Measurements from ENCODE around the gene JPH3. TPM values are rescaled to one million over a fixed set of nuclear protein-coding genes. Genes with fewer than 3 reads are reported as not detected.

JPH3 gene
- total RNA-seq, 1 donor: not detected

DNA sequence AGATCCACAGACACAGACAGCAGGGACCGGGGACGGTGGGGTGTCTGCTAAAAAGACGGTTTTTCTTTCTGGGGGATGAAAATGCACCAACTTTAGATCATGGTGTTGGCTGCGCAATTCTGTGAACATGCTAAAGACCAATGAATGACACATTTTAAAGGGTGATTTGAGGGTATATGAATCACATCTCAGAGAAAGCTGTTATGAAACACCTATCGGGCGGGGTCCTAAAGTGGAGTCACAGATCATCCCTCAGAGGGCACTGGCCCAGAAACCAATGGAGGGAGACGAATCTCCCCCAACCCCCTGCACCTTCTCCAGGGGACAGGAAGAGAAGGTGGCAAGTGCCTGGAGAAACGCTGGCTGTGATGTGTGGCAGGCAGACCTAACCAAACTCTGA lies 137.5 kb downstream of the JPH3 start:
- no peak overlapping the region for H3K4me3 ChIP-seq (ENCODE audit: low read depth, low read length)
- TF ChIP-seq, protein P1, sequence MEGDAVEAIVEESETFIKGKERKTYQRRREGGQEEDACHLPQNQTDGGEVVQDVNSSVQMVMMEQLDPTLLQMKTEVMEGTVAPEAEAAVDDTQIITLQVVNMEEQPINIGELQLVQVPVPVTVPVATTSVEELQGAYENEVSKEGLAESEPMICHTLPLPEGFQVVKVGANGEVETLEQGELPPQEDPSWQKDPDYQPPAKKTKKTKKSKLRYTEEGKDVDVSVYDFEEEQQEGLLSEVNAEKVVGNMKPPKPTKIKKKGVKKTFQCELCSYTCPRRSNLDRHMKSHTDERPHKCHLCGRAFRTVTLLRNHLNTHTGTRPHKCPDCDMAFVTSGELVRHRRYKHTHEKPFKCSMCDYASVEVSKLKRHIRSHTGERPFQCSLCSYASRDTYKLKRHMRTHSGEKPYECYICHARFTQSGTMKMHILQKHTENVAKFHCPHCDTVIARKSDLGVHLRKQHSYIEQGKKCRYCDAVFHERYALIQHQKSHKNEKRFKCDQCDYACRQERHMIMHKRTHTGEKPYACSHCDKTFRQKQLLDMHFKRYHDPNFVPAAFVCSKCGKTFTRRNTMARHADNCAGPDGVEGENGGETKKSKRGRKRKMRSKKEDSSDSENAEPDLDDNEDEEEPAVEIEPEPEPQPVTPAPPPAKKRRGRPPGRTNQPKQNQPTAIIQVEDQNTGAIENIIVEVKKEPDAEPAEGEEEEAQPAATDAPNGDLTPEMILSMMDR (IDR thresholded peaks at IDR 0.05; ENCODE audit: insufficient read depth, low read length): no peak
- DNase-seq (ENCODE audit: low read depth): no peak

DNA sequence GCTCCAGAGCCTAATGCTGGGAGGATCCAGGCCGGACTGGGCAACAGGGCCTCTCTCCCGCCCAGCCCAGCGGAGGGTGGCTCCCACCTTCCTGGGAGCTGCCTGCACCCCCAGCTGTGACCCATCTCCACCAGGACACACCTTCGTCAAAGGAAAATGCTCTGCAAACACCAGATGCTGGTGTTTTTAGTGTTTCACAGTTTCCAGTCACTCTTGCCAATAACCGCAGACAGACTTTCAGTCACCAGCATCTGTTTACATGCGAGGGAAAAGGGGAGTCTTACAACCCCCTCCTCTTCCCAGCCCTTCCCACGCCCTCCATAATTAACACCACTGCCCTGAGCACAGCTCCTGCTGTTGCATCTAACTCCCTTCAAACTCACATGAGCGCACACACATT lies 138.1 kb downstream of the JPH3 start:
- TF ChIP-seq, protein P1 (IDR thresholded peaks at IDR 0.05; ENCODE audit: insufficient read depth, low read length): no peak
- DNase-seq (ENCODE audit: low read depth): peak; percentile 11
- no peak overlapping the region for H3K4me3 ChIP-seq (ENCODE audit: low read depth, low read length)

DNA sequence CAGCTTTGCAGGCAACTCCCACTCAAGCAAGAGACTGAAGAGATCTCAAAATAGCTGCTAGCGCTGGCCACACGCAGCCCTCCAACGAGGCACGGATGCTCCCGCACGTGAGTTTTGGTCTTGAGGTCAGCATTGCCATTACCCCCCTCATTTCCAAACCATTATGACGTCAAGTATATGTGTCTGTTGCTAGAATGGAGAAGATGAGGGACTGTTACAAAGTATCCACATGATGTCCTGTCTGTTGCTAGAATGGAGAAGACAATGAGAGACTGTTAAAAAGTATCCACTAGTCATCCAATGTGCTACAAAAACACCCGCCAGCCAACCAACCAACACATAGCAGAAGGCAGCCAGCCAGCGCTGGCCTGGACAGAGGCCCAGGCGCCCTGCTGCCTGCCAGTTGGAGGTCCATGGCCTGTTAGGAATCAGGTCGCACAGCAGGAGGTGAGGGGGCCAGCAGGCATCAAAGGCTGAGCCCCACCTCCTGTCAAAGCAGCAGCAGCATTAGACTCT lies 138.7 kb downstream of the JPH3 start:
- DNase-seq (ENCODE audit: low read depth): peak; percentile 25

DNA sequence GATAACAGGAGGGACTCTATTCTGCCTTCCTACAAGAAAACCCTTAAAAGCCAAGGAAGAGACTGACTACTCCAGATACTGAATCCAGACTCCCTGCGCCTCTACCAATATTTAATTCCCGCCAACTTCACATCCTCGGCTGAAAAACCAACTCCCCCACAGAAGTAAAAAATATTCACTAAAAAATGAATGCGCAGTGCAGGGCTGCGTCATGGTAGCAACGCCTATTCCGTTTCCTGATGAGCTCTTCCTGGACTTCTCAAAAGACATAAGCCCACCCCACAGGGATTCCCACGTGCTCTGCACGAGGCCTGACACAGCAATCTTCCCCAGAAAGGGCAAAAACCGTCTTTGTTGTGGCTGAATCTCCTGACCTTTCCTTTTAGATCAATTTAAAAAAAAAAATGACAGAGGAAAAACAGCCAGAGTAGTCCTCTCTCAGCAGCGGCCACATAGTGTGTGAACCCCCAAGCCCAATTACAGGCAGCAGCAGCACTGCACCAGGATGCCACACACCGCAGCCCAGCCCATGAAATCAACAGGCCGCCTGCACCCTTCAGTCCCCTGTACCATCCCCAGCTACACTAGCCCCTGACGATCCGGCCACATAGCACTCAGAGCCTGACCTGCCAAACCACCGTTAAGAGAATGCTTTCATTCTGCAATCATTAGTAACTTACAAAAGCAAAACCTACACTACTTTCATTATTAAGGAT lies 139.6 kb downstream of the JPH3 start:
- TF ChIP-seq, protein P1 (IDR thresholded peaks at IDR 0.05; ENCODE audit: insufficient read depth, low read length): no peak
- no peak overlapping the region for H3K4me3 ChIP-seq (ENCODE audit: low read depth, low read length)
- no peak for DNase-seq (ENCODE audit: low read depth)

More for the DNA sequence above, 138.7 kb downstream of the JPH3 start:
- no peak overlapping the region for H3K4me3 ChIP-seq (ENCODE audit: low read depth, low read length)
- TF ChIP-seq, protein P1 (IDR thresholded peaks at IDR 0.05; ENCODE audit: insufficient read depth, low read length): no peak

DNA sequence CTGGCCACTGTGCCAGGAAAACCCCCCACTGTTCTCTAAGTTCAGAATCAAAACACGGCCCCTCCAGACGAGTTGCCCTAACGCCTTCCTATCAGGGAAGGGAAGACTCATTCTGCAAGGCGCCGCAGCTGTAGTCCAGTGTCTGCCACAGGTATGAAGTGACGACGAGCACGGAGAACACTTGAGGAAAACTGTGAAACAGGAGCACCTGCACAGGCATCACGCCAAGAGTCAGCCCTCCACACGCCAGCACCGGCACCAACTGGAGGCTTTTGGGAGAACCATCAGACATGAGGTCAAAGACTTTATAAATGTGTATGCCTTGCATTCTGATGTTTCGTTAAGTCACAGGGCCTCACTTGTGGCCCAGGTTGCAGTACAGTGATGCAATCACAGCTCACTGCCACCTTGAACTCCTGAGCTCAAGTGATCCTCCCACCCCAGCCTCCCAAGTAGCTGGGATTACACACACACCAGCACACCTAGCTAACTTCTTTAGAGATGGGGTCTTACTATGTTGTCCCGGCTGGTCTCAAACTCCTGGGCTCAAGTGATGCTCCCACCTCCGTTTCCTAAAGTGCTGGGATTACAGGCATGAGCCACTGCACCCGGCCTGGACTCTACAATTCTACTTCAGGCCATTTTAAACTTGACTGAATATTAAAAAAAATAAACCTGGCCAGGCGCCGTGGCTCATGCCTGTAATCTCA lies 140.6 kb downstream of the JPH3 start:
- TF ChIP-seq, protein P1 (IDR thresholded peaks at IDR 0.05; ENCODE audit: insufficient read depth, low read length): no peak
- H3K4me3 ChIP-seq (ENCODE audit: low read depth, low read length): no peak overlapping the region
- DNase-seq (ENCODE audit: low read depth): no peak

DNA sequence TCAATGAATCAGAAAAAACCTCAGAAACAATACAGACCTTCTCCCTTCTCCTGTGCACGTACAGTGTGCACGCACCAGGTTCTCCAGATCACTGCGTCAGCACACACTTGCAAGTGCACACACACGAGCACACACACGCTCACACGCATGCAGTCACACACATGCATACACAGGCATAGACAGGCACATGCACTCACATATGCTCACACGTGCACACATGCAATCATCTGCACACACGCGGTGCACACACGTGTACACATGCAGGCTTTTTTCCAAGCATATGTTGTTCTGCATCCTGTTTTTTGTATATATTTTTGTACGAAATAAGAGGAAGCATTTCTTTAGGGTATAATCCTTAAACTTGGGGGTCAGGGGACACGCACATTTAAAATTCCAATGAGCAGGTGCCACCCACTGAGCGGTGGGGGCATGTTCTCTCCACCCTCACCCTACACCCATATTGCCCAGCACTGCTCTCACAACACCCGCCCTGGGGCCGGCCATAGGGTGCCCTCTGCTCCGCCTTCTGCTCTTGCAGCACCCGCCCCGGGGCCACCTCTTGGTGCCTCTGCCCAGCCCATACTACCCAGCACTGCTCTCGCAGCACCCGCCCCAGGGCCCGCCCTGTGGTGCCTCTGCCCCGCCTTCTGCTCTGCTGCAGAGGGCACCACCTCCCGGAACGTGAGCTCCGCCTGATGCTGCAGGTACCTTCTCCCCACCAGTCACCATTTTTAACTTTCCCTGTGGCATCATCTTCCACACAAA lies 142.6 kb downstream of the JPH3 start:
- TF ChIP-seq, protein P1 (IDR thresholded peaks at IDR 0.05; ENCODE audit: insufficient read depth, low read length): no peak
- no peak overlapping the region for H3K4me3 ChIP-seq (ENCODE audit: low read depth, low read length)
- DNase-seq (ENCODE audit: low read depth): no peak
